ENCODE results near the gene SRXN1. TPM values are rescaled to one million over a fixed set of nuclear protein-coding genes. Genes with fewer than 3 reads are reported as not detected.

SRXN1 gene
- total and polyA plus RNA-seq, 8 donors = 4.5 to 10.5 (median 7.6) TPM

DNA sequence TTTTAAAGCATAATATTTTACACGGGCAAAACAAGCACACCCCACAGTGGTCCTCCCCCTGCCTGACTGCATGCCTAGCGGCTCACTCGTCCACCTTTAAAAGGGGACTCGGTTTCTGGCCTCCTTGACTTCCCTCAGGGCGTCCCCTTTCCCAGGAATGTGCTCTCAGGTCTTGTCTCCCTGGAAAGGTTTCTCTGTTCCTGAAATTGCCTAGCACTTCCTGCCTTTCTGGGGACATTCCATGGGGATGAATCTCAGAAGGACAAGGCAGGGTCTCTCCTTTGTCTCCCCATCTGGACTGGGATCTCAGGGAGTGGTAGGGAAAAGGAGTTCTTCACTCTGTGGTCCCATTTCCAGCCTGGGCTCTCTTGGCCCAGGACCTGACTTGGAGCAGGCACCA is 47.8 kb downstream of the SRXN1 start:
- intact Hi-C loops (cut with DNase I) = no loop called here

DNA sequence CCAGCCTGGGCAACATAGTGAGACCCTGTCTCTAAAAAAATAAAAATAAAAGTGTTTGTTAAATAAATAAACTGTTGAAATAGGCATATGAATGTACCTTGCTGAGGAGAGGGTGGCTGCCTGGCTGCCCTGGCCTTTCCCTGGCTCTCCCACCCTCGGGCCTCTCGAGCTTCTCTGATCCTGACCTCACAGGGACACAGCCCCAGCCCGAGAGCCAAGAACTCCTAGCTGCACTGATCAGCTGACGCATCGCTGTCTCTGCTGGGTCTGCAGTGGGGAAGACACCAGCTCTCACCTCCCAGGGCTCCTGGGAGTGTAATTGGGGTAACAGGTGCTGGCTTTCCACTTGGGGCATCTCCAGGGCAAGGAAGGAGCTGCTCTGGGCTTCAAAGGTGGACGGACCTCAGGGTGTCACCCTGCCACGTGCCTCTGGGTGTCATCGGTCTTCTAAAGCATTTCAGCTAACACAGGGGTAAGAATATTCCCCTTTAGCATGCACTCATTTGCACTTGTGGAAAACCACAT is 49.8 kb downstream of the SRXN1 start:
- H3K4me1 ChIP-seq = no peaks in the 10 kb centered on the region
- no peak overlapping the region for H3K4me3 ChIP-seq
- TF ChIP-seq, protein P1, sequence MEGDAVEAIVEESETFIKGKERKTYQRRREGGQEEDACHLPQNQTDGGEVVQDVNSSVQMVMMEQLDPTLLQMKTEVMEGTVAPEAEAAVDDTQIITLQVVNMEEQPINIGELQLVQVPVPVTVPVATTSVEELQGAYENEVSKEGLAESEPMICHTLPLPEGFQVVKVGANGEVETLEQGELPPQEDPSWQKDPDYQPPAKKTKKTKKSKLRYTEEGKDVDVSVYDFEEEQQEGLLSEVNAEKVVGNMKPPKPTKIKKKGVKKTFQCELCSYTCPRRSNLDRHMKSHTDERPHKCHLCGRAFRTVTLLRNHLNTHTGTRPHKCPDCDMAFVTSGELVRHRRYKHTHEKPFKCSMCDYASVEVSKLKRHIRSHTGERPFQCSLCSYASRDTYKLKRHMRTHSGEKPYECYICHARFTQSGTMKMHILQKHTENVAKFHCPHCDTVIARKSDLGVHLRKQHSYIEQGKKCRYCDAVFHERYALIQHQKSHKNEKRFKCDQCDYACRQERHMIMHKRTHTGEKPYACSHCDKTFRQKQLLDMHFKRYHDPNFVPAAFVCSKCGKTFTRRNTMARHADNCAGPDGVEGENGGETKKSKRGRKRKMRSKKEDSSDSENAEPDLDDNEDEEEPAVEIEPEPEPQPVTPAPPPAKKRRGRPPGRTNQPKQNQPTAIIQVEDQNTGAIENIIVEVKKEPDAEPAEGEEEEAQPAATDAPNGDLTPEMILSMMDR (IDR thresholded peaks at IDR 0.05) = no peak
- DNase-seq = no peak
- WGBS, 2 donors = 64 to 69% methylated on average over 8 of the region's 8 CpGs
- H3K27ac ChIP-seq = no peak overlapping the region
- H3K27me3 ChIP-seq = no peaks in the 10 kb centered on the region
- no peak for FAIRE-seq
- H3K36me3 ChIP-seq = no peaks in the 10 kb centered on the region
- intact Hi-C loops (cut with DNase I) = no loop called here
- no peaks in the 10 kb centered on the region for H3K9me3 ChIP-seq
- no peak for ATAC-seq

More for the DNA sequence above, 47.8 kb downstream of the SRXN1 start:
- TF ChIP-seq, protein P1 (IDR thresholded peaks at IDR 0.05) = no peak
- Histone ChIP-seq H3K27ac (no peak overlapping the region), H3K4me1 (no peaks in the 10 kb centered on the region), H3K27me3 (peaks cover 0 to 3% (median 0%) of the 10 kb centered on the region in 4 donors), H3K36me3 (no peaks in the 10 kb centered on the region), H3K9me3 (no peaks in the 10 kb centered on the region), H3K4me3 (no peak overlapping the region)
- WGBS, 2 donors = 56 to 66% methylated on average over 5 of the region's 5 CpGs
- DNase-seq = no peak
- FAIRE-seq = no peak
- ATAC-seq = no peak

DNA sequence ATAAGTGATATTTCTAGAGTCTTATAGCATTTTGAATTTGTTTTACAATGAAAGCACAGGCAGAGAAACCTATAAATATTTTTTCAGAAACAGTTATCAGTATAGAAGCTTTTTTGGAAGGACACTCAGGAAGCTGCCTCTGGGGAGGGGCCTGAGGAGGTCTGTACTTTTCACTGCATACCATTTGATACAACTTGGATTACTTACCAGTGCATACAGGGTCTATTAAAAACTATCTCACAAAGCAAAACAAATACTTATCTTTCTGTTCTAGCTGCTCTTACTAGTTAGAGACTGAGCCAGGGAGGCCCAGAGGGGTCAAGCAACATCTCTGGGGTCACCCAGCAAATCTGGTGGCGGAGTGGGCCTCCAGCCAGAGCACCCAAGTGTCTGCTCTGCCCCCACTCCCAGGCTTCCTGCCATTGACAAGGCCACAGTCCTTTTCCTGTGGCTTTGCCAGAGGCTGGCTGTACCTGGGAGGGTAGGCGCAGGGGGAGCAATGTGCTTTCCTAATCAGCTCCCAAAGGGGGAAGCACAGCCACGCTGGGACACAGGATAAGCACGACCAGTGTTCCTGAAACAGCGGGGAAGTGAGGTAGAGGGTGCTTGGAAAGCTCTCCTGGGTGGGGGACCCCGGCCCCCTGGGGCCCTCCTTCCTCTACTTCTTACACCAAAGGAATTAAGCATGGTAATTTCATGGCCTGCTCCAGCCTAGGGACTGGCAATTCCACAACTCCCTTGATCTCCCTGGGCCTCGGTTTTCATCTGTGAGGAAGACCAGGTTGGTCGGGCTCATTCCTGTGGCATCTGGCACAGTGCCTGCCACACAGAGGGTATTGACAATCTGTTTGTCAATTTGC is 50.7 kb downstream of the SRXN1 start:
- FAIRE-seq = no peak
- WGBS, 2 donors = 57 to 68% methylated on average over 8 of the region's 8 CpGs
- TF ChIP-seq, protein P1 (IDR thresholded peaks at IDR 0.05) = no peak
- intact Hi-C loops (cut with DNase I) = no loop called here
- no peaks in the 10 kb centered on the region for H3K4me1 ChIP-seq
- no peak for ATAC-seq
- H3K36me3 ChIP-seq = no peaks in the 10 kb centered on the region
- H3K4me3 ChIP-seq = no peak overlapping the region
- H3K9me3 ChIP-seq = no peaks in the 10 kb centered on the region
- H3K27ac ChIP-seq = no peak overlapping the region
- DNase-seq = no peak
- no peaks in the 10 kb centered on the region for H3K27me3 ChIP-seq

DNA sequence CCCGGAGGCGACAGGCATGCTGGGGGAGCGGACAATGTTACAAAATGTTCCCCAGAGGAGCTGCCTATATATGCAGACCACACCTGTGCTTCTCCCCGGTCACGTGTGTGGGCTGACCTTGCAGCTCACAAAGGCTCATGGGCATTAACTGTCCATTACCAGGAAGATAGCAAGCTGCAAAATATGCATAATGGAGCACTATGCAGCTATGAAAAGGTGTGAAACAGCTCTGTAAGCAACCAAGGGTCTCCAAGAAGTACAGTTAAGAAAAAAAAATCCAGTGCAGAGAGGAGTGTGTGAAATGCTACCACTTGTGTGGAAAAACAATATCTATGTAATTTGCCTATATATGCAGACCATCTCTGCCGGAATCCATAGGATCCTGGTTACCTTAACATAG is 52.3 kb downstream of the SRXN1 start:
- Histone ChIP-seq H3K4me1 (no peaks in the 10 kb centered on the region), H3K9me3 (no peaks in the 10 kb centered on the region), H3K4me3 (no peak overlapping the region), H3K36me3 (no peaks in the 10 kb centered on the region), H3K27ac (no peak overlapping the region), H3K27me3 (no peaks in the 10 kb centered on the region)
- 87% methylated on average over 6 of the region's 6 CpGs for WGBS, 2 donors
- no peak for DNase-seq
- FAIRE-seq = no peak
- TF ChIP-seq, protein P1 (IDR thresholded peaks at IDR 0.05) = no peak
- intact Hi-C loops (cut with DNase I) = no loop called here
- ATAC-seq = no peak

DNA sequence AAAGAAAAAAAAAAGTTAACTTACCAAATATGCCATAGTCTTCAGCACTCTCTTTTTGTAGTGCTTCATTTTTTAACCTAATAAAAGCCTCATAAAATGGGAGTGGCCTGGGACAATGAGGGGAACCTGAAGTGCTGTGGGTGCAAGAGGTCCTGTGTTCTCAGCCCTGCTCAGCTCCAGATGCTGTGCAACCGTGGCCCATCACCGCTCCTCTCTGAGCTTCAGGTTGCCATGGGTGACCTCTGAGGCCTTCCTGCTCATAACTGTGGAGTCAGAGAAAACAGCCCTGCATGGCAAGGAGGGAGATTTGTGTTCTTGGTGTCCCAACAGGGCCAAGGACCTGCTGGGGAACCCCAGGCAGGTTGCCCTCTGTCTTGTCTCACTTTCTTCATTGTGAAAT is 52.9 kb downstream of the SRXN1 start:
- intact Hi-C loops (cut with DNase I) = no loop called here
- Histone ChIP-seq H3K27me3 (no peaks in the 10 kb centered on the region), H3K36me3 (no peaks in the 10 kb centered on the region), H3K4me3 (no peak overlapping the region), H3K9me3 (no peaks in the 10 kb centered on the region), H3K27ac (no peak overlapping the region), H3K4me1 (no peaks in the 10 kb centered on the region)
- DNase-seq (no peak), FAIRE-seq (no peak), ATAC-seq (no peak)
- TF ChIP-seq, protein P1 (IDR thresholded peaks at IDR 0.05) = no peak
- 83 to 86% methylated on average over 2 of the region's 2 CpGs for WGBS, 2 donors
